Germinal center (tissue), 1 donor: ENCODE measurements around the gene CPNE1.
"Not testable (repeated sequence)": the region's sequence is repeated elsewhere in the genome, so short reads cannot be mapped to it uniquely, and the experiment has no call there.

Experiments used
- DNase-seq: peaks from one replicate; pipeline ENCODE4 v3.0.0; 2012; ENCODE audit warnings: mixed read lengths, low spot score

Gene CPNE1

GRCh38 chr20:35698298-35699126, 33.8 kb upstream of the CPNE1 start:
- DNase-seq, result peak; percentile 25

DNA sequence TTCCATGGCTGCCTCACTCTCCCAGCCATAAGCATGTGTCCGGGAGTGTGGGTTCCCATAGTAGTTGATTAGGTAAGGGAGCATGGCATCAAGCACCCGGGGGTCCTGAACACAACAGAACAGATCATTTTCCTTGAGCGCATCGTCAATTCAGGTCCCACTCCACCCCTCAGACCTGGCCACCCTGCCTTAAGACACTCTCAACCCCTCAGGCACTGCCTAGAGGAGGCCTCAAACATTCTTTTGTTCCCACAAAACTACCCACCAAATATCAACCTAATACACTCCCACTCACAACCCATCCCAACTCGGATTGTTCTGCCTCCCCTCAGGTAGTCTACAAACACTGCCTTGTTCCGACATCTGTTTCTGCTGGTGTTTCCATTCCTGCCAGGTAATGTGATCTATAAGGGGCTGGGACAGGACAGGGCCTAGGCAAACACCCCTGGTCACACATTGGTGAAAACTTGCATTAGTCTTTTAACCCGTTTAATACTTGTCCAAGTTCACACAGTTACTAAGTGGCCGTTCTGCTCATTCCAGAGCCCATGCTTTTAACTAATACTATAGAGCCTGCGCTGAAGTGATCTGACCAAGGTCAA, 33.1 kb upstream of the CPNE1 start:
- no peak for DNase-seq

DNA sequence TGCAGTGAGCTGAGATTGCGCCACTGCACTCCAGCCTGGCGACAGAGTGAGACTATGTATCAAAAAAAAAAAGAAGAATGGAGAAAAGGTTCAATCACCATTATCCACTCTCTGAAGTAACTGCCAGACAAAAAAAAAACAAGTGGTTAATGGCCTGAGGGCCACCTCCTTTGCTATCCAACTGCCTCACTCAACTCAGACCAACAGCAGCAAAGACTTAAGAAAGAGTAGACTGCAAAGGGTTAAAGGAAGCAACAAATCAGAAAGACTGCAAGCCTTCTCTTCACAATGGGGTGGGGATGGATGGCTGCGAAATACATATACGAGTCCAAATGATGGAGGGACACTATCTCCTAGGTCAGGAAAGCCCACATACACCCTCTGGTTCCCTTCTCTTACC, 31.3 kb upstream of the CPNE1 start:
- DNase-seq, result no peak

DNA sequence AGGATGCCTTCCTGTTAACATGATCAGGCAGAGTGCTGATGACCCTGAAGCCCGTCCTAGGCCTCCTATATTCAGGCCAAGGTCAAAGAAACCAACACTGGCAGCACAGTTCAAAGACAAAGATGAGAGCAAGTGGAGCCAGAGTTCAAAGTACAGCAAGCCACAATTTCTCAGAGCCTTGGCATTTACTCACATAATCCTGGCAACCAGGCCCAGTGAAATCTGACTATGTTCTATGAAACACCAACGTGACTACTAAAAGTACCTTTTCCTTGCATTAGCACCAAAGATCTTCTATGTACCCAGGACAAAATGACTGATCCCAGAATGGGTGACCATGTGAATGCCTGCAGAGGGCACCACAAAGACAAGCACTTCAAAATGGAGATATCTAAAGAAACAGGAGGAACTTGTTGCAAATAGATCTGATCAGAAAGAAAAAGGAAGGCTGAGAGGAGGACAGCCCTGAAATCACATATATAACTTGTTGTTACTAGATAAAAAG, 30.6 kb upstream of the CPNE1 start:
- no peak for DNase-seq

GRCh38 chr20:35690265-35690664, 25.6 kb upstream of the CPNE1 start:
- no peak for DNase-seq

DNA sequence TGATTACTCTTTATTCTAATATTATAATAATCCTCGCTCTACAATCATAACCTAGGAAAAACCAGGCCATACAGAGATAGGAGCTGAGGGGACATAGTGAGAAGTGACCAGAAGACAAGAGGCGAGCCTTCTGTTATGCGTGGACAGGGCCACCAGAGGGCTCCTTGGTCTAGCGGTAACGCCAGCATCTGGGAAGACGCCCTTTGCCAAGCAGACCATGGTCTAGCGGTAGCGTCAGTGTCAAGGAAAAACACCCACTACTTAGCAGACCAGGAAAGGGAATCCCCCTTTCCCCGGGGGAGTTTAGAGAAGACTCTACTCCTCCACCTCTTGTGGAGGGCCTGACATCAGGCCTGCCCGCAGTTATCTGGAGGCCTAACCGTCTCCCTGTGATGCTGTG, 22.2 kb upstream of the CPNE1 start:
- not testable (repeated sequence) for DNase-seq

GRCh38 chr20:35685368-35685767, 20.7 kb upstream of the CPNE1 start:
- DNase-seq, result not testable (repeated sequence)

DNA sequence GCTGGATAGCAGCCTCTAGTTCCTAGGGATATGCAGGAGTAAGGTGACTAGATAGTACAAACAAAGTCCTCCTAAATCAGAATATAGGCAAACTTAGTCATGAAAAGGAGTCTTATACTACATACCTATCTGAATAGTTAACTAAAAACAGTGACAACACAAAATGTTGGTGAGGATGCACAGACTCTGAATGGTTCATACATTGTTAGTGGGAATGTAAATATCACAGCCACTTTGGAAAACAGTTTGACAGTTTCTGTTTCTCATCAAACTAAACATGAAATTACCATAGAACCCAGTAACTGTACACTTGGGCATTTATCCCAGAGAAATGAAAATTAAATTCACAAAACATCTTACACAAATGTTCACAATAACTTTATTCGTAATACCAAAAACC, 17.3 kb upstream of the CPNE1 start:
- no peak for DNase-seq

- peak; percentile 23 for DNase-seq
Measured at GRCh38 chr20:35680452-35681183, 15.9 kb upstream of the CPNE1 start.

- DNase-seq, result no peak
Measured at GRCh38 chr20:35674921-35675320, 10.2 kb upstream of the CPNE1 start.

DNA sequence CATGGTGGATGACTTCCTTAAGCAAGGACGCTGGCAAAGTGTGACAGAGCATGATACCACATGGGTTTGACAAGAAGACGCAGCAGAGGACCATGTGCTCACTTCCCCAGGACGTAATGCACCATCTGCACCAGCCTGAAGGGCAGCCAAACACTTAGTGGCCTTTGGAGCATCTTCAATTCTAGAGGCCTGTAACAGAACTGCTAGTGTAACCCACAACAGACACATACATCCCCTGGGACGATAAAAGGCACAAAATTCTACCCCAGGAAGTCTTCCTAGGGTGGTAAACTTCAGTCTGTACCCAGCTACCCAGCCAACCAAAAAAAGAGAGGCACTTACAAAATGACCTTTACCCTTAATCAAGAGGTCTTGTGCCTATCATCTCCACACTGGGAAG, 9.2 kb upstream of the CPNE1 start:
- no peak for DNase-seq

DNA sequence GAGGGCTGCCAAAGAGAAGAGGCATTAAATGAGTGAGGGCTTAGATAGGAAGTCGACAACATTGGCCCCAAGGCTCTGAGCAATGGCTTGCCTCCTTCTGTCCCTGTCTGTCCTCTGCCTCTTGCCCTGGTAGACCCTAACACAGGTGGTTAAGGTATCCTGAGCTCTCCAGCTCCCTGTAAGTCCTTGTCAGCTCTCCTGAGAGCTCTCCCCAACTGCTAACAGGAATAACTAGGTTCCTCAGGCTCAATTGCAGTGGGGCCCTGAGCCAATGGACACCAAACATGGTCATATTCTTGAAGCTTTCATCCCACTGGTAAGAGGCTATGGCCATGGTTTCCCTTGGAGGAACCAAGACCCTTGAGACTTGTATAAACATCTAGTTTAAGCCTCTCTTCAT, 5.0 kb upstream of the CPNE1 start:
- DNase-seq, result no peak

GRCh38 chr20:35669221-35669620, 4.5 kb upstream of the CPNE1 start:
- DNase-seq, result no peak

DNA sequence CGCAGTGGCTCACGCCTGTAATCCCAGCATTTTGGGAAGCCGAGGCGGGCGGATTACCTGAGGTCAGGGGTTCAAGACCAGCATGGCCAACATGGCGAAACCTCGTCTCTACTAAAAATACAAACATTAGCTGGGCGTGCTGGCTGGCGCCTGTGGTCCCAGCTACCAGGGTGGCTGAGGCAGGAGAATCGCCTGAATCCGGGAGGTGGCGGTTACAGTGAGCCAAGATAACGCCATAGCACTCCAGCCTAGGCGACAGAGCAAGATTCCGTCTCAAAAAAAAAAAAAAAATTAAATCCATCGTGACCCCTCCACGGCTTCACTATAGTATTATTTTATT, 1.2 kb upstream of the CPNE1 start:
- DNase-seq, result no peak

DNA sequence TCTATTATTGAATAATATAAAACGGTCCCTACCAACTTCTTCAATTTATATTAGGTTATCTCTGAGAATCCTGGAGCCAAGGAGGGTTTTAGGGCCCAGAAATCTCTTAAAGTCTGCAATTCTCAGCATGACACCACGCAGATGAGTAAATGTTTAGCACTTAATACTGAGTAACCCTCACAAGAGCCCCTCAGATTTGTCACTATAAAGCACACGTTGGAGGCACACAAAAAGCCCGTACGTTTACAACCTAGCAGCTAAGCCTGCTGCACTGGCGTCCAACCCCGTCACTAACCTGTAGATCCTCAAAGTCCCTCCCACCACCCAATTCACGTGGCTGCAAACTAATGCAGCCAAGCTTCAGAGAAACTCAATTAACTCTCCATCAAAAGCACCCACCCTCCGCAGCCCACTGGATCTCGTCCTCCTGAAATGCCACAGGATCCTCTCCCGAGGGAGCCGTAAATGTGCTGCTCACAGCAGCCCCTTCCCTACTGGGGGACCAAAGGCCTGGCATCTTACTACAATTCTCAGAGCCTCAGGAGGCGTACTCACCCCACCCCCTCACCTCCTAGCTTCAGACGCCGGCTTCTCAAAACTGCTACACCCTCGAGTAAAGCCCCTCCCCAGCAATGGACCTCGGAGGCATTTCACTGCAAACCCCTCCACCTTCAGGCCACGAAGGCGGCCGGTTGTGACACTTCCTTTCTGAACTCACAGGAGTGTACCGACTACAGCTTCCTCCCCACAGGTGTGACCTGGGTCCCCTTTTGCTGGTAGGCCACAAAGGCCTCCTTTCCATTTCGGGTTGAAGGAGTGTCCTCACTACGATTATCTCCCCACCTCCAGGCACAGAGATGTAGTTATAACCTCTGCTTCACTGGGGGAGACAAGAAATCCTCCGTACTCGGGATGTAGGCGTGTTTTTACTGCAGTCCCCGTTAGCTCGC, 909 bp downstream of the CPNE1 start:
- peak; percentile 75 for DNase-seq

DNA sequence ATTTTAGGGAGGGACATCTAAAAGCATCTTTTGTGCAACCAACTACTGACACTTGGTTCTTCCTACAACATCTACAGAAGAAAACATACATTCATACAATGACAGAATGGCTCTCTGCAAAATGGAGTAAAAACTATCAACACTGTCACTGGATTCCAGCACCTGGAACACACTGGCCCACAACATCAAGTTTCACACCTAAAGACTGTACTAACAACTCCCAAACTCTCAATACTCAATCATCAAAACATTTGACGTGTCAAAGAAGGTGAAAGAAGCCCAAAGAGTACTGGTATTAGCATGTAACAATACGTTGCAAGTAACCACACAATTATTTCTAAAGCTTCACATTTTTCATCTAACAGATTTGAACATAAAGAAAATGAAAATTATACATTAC, 2.1 kb downstream of the CPNE1 start:
- no peak for DNase-seq

GRCh38 chr20:35661908-35662307, 2.8 kb downstream of the CPNE1 start:
- DNase-seq, result no peak

DNA sequence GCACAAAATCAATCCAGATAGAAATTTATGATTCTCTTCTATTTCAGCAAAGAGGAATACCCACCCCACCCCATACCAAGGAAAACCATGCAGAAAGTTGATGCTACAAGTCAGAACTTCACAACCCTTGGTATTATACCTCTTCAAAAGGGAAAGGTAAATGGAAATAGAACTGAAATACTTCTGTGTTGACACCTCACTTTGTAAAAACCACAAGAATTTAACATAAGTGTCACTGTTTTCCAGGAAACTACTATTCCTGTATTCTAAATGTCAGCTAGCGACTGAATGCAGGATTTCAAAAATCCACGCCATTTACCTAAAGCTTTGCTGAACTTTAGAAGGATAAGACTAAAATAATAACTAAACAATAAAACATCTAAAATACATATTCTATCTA, 3.6 kb downstream of the CPNE1 start:
- no peak for DNase-seq

- no peak for DNase-seq
Measured at GRCh38 chr20:35660122-35660937, 4.4 kb downstream of the CPNE1 start.

DNA sequence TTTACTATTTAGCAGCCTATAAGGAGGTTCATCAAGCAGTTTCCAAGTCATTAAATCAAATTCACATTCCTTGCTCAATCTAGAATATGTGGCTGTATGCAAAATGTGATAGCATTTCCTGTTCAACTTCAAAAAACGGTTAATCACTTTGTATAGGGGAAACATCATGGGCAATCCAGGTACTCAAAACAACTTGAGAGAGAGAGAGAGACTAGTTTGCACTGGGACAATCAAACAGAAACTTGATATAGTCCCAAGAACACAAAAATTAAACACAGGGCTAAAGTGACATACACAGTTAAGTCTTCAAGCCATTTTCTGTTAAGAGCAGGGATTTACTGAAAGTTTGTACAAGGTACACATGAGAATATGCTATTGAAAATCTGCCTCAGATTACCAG, 7.4 kb downstream of the CPNE1 start:
- DNase-seq, result no peak

DNA sequence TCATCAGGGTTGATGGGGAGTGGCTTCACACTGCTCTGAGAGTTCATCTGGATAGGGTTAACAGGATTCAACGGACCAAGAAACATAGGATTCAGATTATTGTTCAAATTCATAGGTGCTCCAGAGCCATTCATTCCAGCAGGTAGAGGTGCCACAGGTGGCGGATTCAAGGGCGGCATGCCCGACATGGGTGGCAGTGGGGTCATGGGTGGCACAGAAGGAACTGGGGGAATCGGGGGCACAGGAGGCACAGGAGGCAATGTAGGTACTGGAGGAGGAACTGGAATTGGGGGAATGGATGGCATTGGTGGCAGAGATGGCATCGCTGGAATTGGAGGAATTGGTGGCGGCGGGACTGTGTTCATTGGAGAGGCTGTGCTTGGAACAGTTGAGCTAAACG, 10.3 kb downstream of the CPNE1 start:
- DNase-seq, result no peak
